H1 (cell line): ENCODE measurements around the gene ASB3.

Experiments
- ASH2L ChIP-seq: fragments of 200-600, 300-600 bp; sonication (generic); IDR thresholded peaks from one replicate; pipeline ENCODE4 v1.7.1; 2017; ENCODE audit warnings: low read length
- CHD2 ChIP-seq: IDR thresholded peaks from 2 replicates; pipeline ENCODE4 v1.6.1; 2012; ENCODE audit warnings: low read length, improper control_type of control experiment
- GABPA ChIP-seq: IDR thresholded peaks from 2 replicates; pipeline ENCODE4 v1.6.1; 2011; ENCODE audit warnings: mild to moderate bottlenecking, low read length, moderate library complexity, borderline replicate concordance; ENCODE audit not compliant: insufficient read depth
- HDAC6 ChIP-seq: IDR thresholded peaks from one replicate; pipeline ENCODE4 v1.7.1; 2012; ENCODE audit warnings: low read depth, mild to moderate bottlenecking, inconsistent platforms, low read length, moderate library complexity
- JUN ChIP-seq: IDR thresholded peaks from 2 replicates; pipeline ENCODE4 v1.6.1; 2011; ENCODE audit warnings: low read depth, mild to moderate bottlenecking, improper control_type of control experiment, low read length
- POLR2AphosphoS5 ChIP-seq: IDR thresholded peaks from 2 replicates; pipeline ENCODE4 v1.6.1; 2011; ENCODE audit warnings: low read depth, low read length
- TF ChIP-seq, protein P1 (sequence below), 3 experiments: IDR thresholded peaks; 1 replicate in 2 of 3; 2 replicates in 1 of 3; pipeline versions ENCODE4 v1.5.1 to v1.6.1; 2011; ENCODE audit warnings: low read length in 3 of 3, mild to moderate bottlenecking in 3 of 3, inconsistent platforms in 2 of 3, low read depth in 1 of 3, moderate library complexity in 1 of 3; ENCODE audit not compliant: insufficient read depth in 1 of 3; ENCODE audit errors: control extremely low read depth in 1 of 3

DNA sequence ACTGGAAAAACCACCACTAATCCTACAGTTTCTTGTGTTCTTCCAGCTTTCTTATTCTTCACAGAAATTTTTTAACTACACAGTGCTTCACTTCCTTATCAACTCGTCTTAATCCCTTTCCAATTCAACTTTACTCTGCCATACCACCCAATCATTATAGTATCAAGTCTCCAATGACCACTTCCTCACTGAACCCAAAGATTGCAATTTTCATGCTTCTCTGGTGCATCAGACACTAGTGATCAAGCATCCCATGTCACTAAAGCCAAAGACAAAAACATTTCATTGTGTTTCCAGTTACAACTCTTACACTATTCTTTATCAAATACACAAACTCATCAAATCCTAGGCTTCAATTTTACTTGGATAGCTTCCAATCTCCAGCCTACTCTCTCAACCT lies 9.6 kb downstream of the ASB3 start:
- TF ChIP-seq, protein P1, sequence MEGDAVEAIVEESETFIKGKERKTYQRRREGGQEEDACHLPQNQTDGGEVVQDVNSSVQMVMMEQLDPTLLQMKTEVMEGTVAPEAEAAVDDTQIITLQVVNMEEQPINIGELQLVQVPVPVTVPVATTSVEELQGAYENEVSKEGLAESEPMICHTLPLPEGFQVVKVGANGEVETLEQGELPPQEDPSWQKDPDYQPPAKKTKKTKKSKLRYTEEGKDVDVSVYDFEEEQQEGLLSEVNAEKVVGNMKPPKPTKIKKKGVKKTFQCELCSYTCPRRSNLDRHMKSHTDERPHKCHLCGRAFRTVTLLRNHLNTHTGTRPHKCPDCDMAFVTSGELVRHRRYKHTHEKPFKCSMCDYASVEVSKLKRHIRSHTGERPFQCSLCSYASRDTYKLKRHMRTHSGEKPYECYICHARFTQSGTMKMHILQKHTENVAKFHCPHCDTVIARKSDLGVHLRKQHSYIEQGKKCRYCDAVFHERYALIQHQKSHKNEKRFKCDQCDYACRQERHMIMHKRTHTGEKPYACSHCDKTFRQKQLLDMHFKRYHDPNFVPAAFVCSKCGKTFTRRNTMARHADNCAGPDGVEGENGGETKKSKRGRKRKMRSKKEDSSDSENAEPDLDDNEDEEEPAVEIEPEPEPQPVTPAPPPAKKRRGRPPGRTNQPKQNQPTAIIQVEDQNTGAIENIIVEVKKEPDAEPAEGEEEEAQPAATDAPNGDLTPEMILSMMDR (IDR thresholded peaks at IDR 0.05; ENCODE audit: control extremely low read depth in 1 of 3, insufficient read depth in 1 of 3, low read depth in 1 of 3, low read length in 3 of 3), result no peak
- TF ChIP-seq HDAC6 (no peak), POLR2AphosphoS5 (no peak), JUN (no peak), ASH2L (no peak), GABPA (no peak), CHD2 (no peak)
